Choroid plexus epithelial cell (primary cell): ENCODE measurements around the gene METTL9.
"Not testable (repeated sequence)": the region's sequence is repeated elsewhere in the genome, so short reads cannot be mapped to it uniquely, and the experiment has no call there.

Experiments
- DNase-seq: peaks from one replicate; pipeline ENCODE4 v3.0.0-alpha.2; 2010; ENCODE audit warnings: low read depth
- H3K4me3 ChIP-seq: 2 replicates; pipeline ENCODE4 v1.5.1; 2011; ENCODE audit warnings: low read depth, mild to moderate bottlenecking, control low read depth, low read length, moderate library complexity
- CTCF ChIP-seq: conservative IDR thresholded peaks from 2 replicates; pipeline ENCODE4 v1.5.1; 2011; ENCODE audit warnings: low read depth, mild to moderate bottlenecking, control low read depth, inconsistent platforms, low read length, moderate library complexity

Gene METTL9

GRCh38 chr16:21600031-21600773 lies 825 bp downstream of the METTL9 start:
- TF ChIP-seq CTCF, result no peak
- peak overlapping the region; percentile 93 for H3K4me3 ChIP-seq
- DNase-seq, result peak; percentile 49

- no peak overlapping the region for H3K4me3 ChIP-seq
- TF ChIP-seq CTCF, result no peak
- DNase-seq, result no peak
Measured at GRCh38 chr16:21602785-21603184, 3.4 kb downstream of the METTL9 start.

GRCh38 chr16:21603928-21604327 lies 4.6 kb downstream of the METTL9 start:
- no peak for DNase-seq
- TF ChIP-seq CTCF, result no peak
- H3K4me3 ChIP-seq, result no peak overlapping the region

GRCh38 chr16:21605848-21606247 lies 6.5 kb downstream of the METTL9 start:
- DNase-seq, H3K4me3 ChIP-seq: not testable (repeated sequence)

- no peak overlapping the region for H3K4me3 ChIP-seq
- DNase-seq, result peak; percentile 61
- no peak for TF ChIP-seq CTCF
Measured at GRCh38 chr16:21608639-21609328, 9.4 kb downstream of the METTL9 start.

GRCh38 chr16:21610006-21610544 lies 10.7 kb downstream of the METTL9 start:
- no peak for TF ChIP-seq CTCF
- no peak for DNase-seq
- H3K4me3 ChIP-seq, result no peak overlapping the region

- no peak overlapping the region for H3K4me3 ChIP-seq
- no peak for TF ChIP-seq CTCF
- DNase-seq, result no peak
Measured at GRCh38 chr16:21610766-21611165, 11.4 kb downstream of the METTL9 start.
